Raji (cell line): ENCODE measurements around the gene FRS2.

ENCODE experiments used
- POLR2A ChIP-seq: IDR thresholded peaks from 2 replicates; pipeline ENCODE4 v1.6.1; 2011; ENCODE audit warnings: low read depth, low read length, control low read depth; ENCODE audit not compliant: insufficient read depth

The FRS2 gene

GRCh38 chr12:69443916-69444315 lies 26.3 kb upstream of the FRS2 start:
- TF ChIP-seq POLR2A, result no peak

GRCh38 chr12:69447892-69448291 lies 22.3 kb upstream of the FRS2 start:
- TF ChIP-seq POLR2A, result no peak

GRCh38 chr12:69456239-69456638 lies 13.9 kb upstream of the FRS2 start:
- no peak for TF ChIP-seq POLR2A

- no peak for TF ChIP-seq POLR2A
These were observed 12.8 kb upstream of the FRS2 start for GRCh38 chr12:69457433-69457832.

GRCh38 chr12:69459477-69459876 lies 10.7 kb upstream of the FRS2 start:
- TF ChIP-seq POLR2A, result no peak

GRCh38 chr12:69464428-69464827 lies 5.8 kb upstream of the FRS2 start:
- TF ChIP-seq POLR2A, result no peak

GRCh38 chr12:69466867-69467266 lies 3.3 kb upstream of the FRS2 start:
- no peak for TF ChIP-seq POLR2A

- no peak for TF ChIP-seq POLR2A
These were observed 2.8 kb upstream of the FRS2 start for GRCh38 chr12:69467366-69467765.

GRCh38 chr12:69468237-69469026 lies 1.8 kb upstream of the FRS2 start:
- no peak for TF ChIP-seq POLR2A

GRCh38 chr12:69469854-69470188 lies 367 bp upstream of the FRS2 start:
- TF ChIP-seq POLR2A, result no peak

GRCh38 chr12:69471076-69471430 lies 865 bp downstream of the FRS2 start:
- TF ChIP-seq POLR2A, result no peak

- no peak for TF ChIP-seq POLR2A
These were observed 1.6 kb downstream of the FRS2 start for GRCh38 chr12:69471667-69472385.

GRCh38 chr12:69473262-69473661 lies 3.1 kb downstream of the FRS2 start:
- no peak for TF ChIP-seq POLR2A

- TF ChIP-seq POLR2A, result no peak
These were observed 4.3 kb downstream of the FRS2 start for GRCh38 chr12:69474456-69474855.

GRCh38 chr12:69475237-69475975 lies 5.2 kb downstream of the FRS2 start:
- no peak for TF ChIP-seq POLR2A

GRCh38 chr12:69476276-69477017 lies 6.3 kb downstream of the FRS2 start:
- no peak for TF ChIP-seq POLR2A

- no peak for TF ChIP-seq POLR2A
These were observed 9.5 kb downstream of the FRS2 start for GRCh38 chr12:69479675-69480074.
